Measurements from ENCODE around the gene ELL2. TPM values are rescaled to one million over a fixed set of nuclear protein-coding genes. Genes with fewer than 3 reads are reported as not detected.

The ELL2 gene
- total and polyA plus RNA-seq, 9 of the 15 experiments (the other 6 are each of a cell fraction or from before 2014, with no cell fraction given): 4.3 to 18.3 (median 14.5) TPM

- TF ChIP-seq NR2C2 (CRISPR knock-in tag; IDR thresholded peaks at IDR 0.05) (peak; percentile 70; the same call in 1 of the 2 replicates), NR2C2 (tag; IDR thresholded peaks at IDR 0.05) (no peak), ZNF175 (CRISPR knock-in tag; IDR thresholded peaks at IDR 0.05; ENCODE audit: low read depth) (no peak), GABPB1 (CRISPR knock-in tag; IDR thresholded peaks at IDR 0.05) (no peak), NR0B1 (IDR thresholded peaks at IDR 0.05; ENCODE audit: partially characterized antibody) (no peak), ZNF589 (CRISPR knock-in tag; IDR thresholded peaks at IDR 0.05; ENCODE audit: low read depth) (no peak), SMARCA5 (IDR thresholded peaks at IDR 0.05) (no peak), ZNF316 (IDR thresholded peaks at IDR 0.05) (no peak), ZNF134 (CRISPR knock-in tag; conservative IDR thresholded peaks at IDR 0.05) (no peak), CSDE1 (IDR thresholded peaks at IDR 0.05) (no peak), MGA (IDR thresholded peaks at IDR 0.05) (peak; percentile 75)
These were observed 104.3 kb downstream of the ELL2 start (continued) for GRCh38 chr5:95857185-95857945.

Measured in K562 (cell line).